ENCODE measurements around the gene IL15RA. TPM values are rescaled to one million over a fixed set of nuclear protein-coding genes. Genes with fewer than 3 reads are reported as not detected.

IL15RA gene
- total and polyA plus RNA-seq, 4 donors = 6.6 to 10.7 (median 9.4) TPM

GRCh38 chr10:6002809-6003510, 25.6 kb upstream of the IL15RA start:
- 77% methylated on average over 12 of the region's 12 CpGs for WGBS
- no peak for TF ChIP-seq CTCF (IDR thresholded peaks at IDR 0.05; ENCODE audit: low read depth, low read length, missing input control)
- TF ChIP-seq MAX (IDR thresholded peaks at IDR 0.05) = no peak
- no peak for TF ChIP-seq HNF4G (IDR thresholded peaks at IDR 0.05)
- TF ChIP-seq RAD21 (IDR thresholded peaks at IDR 0.05) = no peak
- no peak for TF ChIP-seq NR2F2 (IDR thresholded peaks at IDR 0.05)
- TF ChIP-seq RXRA (IDR thresholded peaks at IDR 0.05) = no peak
- no peak for TF ChIP-seq FOXA1 (IDR thresholded peaks at IDR 0.05)
- TF ChIP-seq HNF4A (conservative IDR thresholded peaks at IDR 0.05) = no peak
- TF ChIP-seq EGR1 (IDR thresholded peaks at IDR 0.05; ENCODE audit: low read depth in 2 of 2) = no peak
- TF ChIP-seq FOXA2 (IDR thresholded peaks at IDR 0.05) = no peak
- TF ChIP-seq JUND (IDR thresholded peaks at IDR 0.05) = no peak
- TF ChIP-seq, protein P1, sequence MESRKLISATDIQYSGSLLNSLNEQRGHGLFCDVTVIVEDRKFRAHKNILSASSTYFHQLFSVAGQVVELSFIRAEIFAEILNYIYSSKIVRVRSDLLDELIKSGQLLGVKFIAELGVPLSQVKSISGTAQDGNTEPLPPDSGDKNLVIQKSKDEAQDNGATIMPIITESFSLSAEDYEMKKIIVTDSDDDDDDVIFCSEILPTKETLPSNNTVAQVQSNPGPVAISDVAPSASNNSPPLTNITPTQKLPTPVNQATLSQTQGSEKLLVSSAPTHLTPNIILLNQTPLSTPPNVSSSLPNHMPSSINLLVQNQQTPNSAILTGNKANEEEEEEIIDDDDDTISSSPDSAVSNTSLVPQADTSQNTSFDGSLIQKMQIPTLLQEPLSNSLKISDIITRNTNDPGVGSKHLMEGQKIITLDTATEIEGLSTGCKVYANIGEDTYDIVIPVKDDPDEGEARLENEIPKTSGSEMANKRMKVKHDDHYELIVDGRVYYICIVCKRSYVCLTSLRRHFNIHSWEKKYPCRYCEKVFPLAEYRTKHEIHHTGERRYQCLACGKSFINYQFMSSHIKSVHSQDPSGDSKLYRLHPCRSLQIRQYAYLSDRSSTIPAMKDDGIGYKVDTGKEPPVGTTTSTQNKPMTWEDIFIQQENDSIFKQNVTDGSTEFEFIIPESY (IDR thresholded peaks at IDR 0.05) = no peak
- no peak for TF ChIP-seq TAF1 (conservative IDR thresholded peaks at IDR 0.05)
- TF ChIP-seq SP1 (IDR thresholded peaks at IDR 0.05) = no peak
- TF ChIP-seq GABPA (IDR thresholded peaks at IDR 0.05 in 1 of 2, conservative IDR thresholded peaks at IDR 0.05 in 1 of 2) = no peak
- TF ChIP-seq, protein P2, sequence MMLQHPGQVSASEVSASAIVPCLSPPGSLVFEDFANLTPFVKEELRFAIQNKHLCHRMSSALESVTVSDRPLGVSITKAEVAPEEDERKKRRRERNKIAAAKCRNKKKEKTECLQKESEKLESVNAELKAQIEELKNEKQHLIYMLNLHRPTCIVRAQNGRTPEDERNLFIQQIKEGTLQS (IDR thresholded peaks at IDR 0.05) = no peak
- DNase-seq (ENCODE audit: low spot score) = peak; percentile 13
- H3K4me1 ChIP-seq (ENCODE audit: control insufficient read depth in 4 of 4, insufficient read depth in 4 of 4, low read length in 3 of 4) = no peaks in the 10 kb centered on the region
- no peak overlapping the region for H3K9ac ChIP-seq (ENCODE audit: low read depth in 1 of 2, low read length in 2 of 2)
- H3K27me3 ChIP-seq (ENCODE audit: control insufficient read depth in 4 of 4, insufficient read depth in 4 of 4, low read length in 3 of 4) = no peaks in the 10 kb centered on the region
- no peak overlapping the region for H3K4me3 ChIP-seq (ENCODE audit: low read depth in 1 of 3, low read length in 3 of 3)
- H3K27ac ChIP-seq (ENCODE audit: low read depth in 1 of 2, low read length in 2 of 2) = no peak overlapping the region
- H3K9me3 ChIP-seq (ENCODE audit: control insufficient read depth in 4 of 4, low read length in 3 of 4) = peaks cover 0 to 9% (median 1%) of the 10 kb centered on the region in 4 donors
- no peaks in the 10 kb centered on the region for H3K36me3 ChIP-seq (ENCODE audit: control insufficient read depth in 4 of 4, insufficient read depth in 3 of 4, low read depth in 1 of 4, low read length in 3 of 4)

DNA sequence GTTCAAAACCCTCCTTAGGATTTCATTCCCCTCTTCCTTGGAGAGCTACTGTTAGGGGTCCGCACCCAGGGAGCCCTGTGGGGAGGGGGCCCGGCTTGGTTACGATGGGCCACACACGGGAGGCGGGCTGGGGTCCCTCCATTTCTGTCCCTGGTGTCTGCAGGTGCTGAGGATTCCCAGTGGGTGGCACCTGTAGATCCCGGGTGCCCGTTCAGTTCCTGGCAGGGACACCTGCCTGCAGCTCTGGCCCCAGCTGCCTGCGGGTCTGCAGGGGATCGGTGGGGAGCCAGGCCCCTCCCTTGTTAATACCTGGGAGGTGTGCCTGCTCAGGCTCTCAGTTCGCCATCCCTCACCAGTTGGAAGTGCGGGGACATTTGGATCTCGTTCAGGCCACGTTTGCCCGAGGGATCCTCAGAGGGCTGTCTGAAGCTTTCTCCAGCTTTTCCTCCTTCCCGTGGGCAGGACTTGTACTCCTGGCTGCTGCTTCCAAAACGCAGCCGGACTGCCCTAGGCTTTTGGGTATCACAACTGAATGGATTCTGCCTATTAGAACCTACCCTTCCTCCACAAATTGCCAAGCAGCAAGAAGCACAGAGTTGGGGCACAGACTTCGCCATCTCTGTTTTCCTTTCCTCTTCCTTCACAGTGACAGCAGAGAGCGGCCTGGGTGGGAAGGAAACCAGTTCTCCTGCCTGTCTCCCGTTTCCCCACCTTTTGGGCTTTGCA, 22.3 kb upstream of the IL15RA start:
- H3K27ac ChIP-seq (ENCODE audit: low read depth in 1 of 2, low read length in 2 of 2) = no peak overlapping the region
- H3K36me3 ChIP-seq (ENCODE audit: control insufficient read depth in 4 of 4, insufficient read depth in 3 of 4, low read depth in 1 of 4, low read length in 3 of 4) = no peaks in the 10 kb centered on the region
- TF ChIP-seq GABPA (IDR thresholded peaks at IDR 0.05 in 1 of 2, conservative IDR thresholded peaks at IDR 0.05 in 1 of 2) (no peak), MAX (IDR thresholded peaks at IDR 0.05) (no peak), YY1 (IDR thresholded peaks at IDR 0.05) (no peak)
- TF ChIP-seq, protein P1 (IDR thresholded peaks at IDR 0.05) = no peak
- 72% methylated on average over 20 of the region's 20 CpGs for WGBS
- no peaks in the 10 kb centered on the region for H3K27me3 ChIP-seq (ENCODE audit: control insufficient read depth in 4 of 4, insufficient read depth in 4 of 4, low read length in 3 of 4)
- H3K4me3 ChIP-seq (ENCODE audit: low read depth in 1 of 3, low read length in 3 of 3) = no peak overlapping the region
- no peaks in the 10 kb centered on the region for H3K9me3 ChIP-seq (ENCODE audit: control insufficient read depth in 4 of 4, low read length in 3 of 4)
- H3K4me1 ChIP-seq (ENCODE audit: control insufficient read depth in 4 of 4, insufficient read depth in 4 of 4, low read length in 3 of 4) = no peaks in the 10 kb centered on the region
- H3K9ac ChIP-seq (ENCODE audit: low read depth in 1 of 2, low read length in 2 of 2) = no peak overlapping the region
- DNase-seq (ENCODE audit: low spot score) = peak; percentile 29
